ENCODE data around the gene LANCL1. TPM values are rescaled to one million over a fixed set of nuclear protein-coding genes. Genes with fewer than 3 reads are reported as not detected.

LANCL1 gene
- total RNA-seq, 2 experiments from 2014 or later = 34.0 to 36.9 TPM

DNA sequence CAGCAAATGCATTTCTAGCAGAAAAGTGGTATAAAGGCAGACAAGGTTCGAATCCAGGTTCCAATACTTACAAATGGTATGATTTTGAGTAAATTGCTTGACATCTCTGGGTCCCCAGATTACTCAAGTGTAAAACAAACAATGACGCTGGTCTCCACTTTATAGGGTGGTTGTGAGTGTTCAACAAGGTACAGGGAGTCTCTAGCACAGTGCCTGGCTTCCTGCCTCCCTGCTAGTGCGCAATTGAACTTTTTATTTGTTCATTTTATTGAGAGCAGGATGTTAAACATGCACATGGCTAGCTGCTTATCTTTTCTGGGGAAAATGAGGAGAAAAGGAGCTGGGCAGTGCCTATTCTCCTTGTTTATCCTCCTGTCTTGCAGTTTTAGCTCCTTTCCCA is 86.7 kb downstream of the LANCL1 start:
- POLR2A ChIA-PET = no interaction called here
- H3K27ac Mint-ChIP-seq = no peak overlapping the region
- no peaks in the 10 kb centered on the region for H3K9me3 Mint-ChIP-seq
- H3K36me3 Mint-ChIP-seq (ENCODE audit: low read depth) = no peaks in the 10 kb centered on the region
- H3K27me3 Mint-ChIP-seq = peaks cover 2% of the 10 kb centered on the region
- no peaks in the 10 kb centered on the region for H3K4me1 Mint-ChIP-seq (ENCODE audit: low read depth)
- ATAC-seq (no peak), DNase-seq (no peak)
- H3K4me3 Mint-ChIP-seq = no peak overlapping the region
- TF ChIP-seq, protein P1, sequence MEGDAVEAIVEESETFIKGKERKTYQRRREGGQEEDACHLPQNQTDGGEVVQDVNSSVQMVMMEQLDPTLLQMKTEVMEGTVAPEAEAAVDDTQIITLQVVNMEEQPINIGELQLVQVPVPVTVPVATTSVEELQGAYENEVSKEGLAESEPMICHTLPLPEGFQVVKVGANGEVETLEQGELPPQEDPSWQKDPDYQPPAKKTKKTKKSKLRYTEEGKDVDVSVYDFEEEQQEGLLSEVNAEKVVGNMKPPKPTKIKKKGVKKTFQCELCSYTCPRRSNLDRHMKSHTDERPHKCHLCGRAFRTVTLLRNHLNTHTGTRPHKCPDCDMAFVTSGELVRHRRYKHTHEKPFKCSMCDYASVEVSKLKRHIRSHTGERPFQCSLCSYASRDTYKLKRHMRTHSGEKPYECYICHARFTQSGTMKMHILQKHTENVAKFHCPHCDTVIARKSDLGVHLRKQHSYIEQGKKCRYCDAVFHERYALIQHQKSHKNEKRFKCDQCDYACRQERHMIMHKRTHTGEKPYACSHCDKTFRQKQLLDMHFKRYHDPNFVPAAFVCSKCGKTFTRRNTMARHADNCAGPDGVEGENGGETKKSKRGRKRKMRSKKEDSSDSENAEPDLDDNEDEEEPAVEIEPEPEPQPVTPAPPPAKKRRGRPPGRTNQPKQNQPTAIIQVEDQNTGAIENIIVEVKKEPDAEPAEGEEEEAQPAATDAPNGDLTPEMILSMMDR (IDR thresholded peaks at IDR 0.05) = no peak
- CTCF ChIA-PET = interaction anchor here (1.5 kb wide), 1 partner anchor 10 kb away, joined by 4 read pairs; no protein-coding TSS in a partner anchor
- intact Hi-C loops (cut with micrococcal nuclease) = no loop called here

DNA sequence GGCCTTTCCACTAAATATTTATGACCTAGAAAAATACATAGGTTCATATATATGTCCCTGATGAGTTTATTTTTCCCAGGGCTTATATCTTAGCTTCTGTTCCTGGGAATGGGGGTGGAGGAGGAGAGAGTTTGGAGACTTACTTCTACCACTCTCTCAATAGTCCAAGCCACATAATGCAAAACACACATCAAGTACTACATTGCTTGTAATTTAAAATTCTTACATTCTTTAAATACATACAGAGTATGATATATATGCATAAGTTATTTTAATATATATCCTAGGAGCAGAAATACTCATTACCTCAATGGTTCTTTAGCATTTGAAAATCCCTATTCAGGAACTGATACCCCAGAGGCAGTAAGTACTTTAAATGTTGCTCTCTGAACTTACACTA is 88.4 kb downstream of the LANCL1 start:
- TF ChIP-seq, protein P1 (IDR thresholded peaks at IDR 0.05) = no peak
- Mint-ChIP-seq H3K4me3 (no peak overlapping the region), H3K4me1 (ENCODE audit: low read depth) (no peaks in the 10 kb centered on the region), H3K27me3 (peaks cover 2% of the 10 kb centered on the region), H3K27ac (no peak overlapping the region), H3K36me3 (ENCODE audit: low read depth) (no peaks in the 10 kb centered on the region), H3K9me3 (no peaks in the 10 kb centered on the region)
- intact Hi-C loops (cut with micrococcal nuclease) = no loop called here
- DNase-seq (no peak), ATAC-seq (no peak)
- CTCF ChIA-PET = interaction anchor here (1.5 kb wide), 1 partner anchor 12 kb away, joined by 4 read pairs; no protein-coding TSS in a partner anchor
- POLR2A ChIA-PET = no interaction called here

DNA sequence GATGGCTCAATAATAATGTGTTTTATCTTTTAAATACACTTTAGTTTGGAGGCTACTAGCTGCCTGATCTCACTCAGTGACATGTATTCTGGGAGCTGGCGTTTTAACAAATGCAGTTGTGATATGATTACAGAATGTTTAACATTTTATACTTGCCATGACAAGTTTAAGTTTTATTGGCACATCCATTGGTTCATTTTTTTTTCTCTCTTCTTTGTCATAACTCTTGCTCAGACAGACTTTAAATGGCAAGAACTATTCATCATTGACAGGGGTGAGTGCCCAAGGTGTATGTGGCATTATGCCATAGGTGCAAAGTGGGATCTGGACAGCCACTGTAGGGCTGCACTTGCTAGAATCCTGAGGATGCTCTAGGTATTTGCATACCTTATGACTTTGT is 89.5 kb downstream of the LANCL1 start:
- DNase-seq = no peak
- TF ChIP-seq, protein P1 (IDR thresholded peaks at IDR 0.05) = no peak
- ChIA-PET CTCF (no interaction called here), POLR2A (no interaction called here)
- Mint-ChIP-seq H3K36me3 (ENCODE audit: low read depth) (no peaks in the 10 kb centered on the region), H3K27ac (no peak overlapping the region), H3K9me3 (no peaks in the 10 kb centered on the region), H3K4me1 (ENCODE audit: low read depth) (no peaks in the 10 kb centered on the region), H3K4me3 (no peak overlapping the region), H3K27me3 (peaks cover 4% of the 10 kb centered on the region)
- intact Hi-C loops (cut with micrococcal nuclease) = no loop called here
- ATAC-seq = no peak

Other genes starting within 250 kb of the LANCL1 start
- gene MYL1, start 161.6 kb downstream of the LANCL1 start, total RNA-seq = not detected
- 1 to 10 TPM; 2.6 to 3.2 TPM for gene CPS1, start 79.8 kb upstream of the LANCL1 start, total RNA-seq

Data from activated CD8-positive, alpha-beta T cell treated with anti-CD3 and anti-CD28 coated beads for 36 hours (primary cell).